Neural cell (in vitro differentiated cells): ENCODE data around the gene B4GALT1.

Experiments
- EP300 ChIP-seq: fragments of 450-650 bp; conservative IDR thresholded peaks from 2 replicates; pipeline ENCODE4 v1.6.1; 2014; ENCODE audit warnings: antibody characterized with exemption, mild to moderate bottlenecking, moderate library complexity; ENCODE audit not compliant: poor library complexity, severe bottlenecking
- EZH2 ChIP-seq: fragments of 200-600, 300-800 bp; shearing (Covaris generic), sonication (generic); IDR thresholded peaks from 2 replicates; pipeline ENCODE4 v1.6.1; 2014; ENCODE audit warnings: antibody characterized with exemption, low read length, borderline replicate concordance, mild to moderate bottlenecking; ENCODE audit not compliant: insufficient read depth, poor library complexity, severe bottlenecking
- MXI1 ChIP-seq: fragments of 450-650 bp; conservative IDR thresholded peaks from 2 replicates; pipeline ENCODE4 v1.6.1; 2014; ENCODE audit warnings: antibody characterized with exemption, mild to moderate bottlenecking; ENCODE audit not compliant: poor library complexity, severe bottlenecking
- TAF1 ChIP-seq: IDR thresholded peaks from 2 replicates; pipeline ENCODE4 v1.6.1; 2012; ENCODE audit warnings: low read depth
- TF ChIP-seq, protein P1 (sequence below): fragments of 450-650 bp; IDR thresholded peaks from 2 replicates; pipeline ENCODE4 v1.5.1; 2014; ENCODE audit warnings: antibody characterized with exemption, mild to moderate bottlenecking, moderate library complexity; ENCODE audit not compliant: poor library complexity, severe bottlenecking

DNA sequence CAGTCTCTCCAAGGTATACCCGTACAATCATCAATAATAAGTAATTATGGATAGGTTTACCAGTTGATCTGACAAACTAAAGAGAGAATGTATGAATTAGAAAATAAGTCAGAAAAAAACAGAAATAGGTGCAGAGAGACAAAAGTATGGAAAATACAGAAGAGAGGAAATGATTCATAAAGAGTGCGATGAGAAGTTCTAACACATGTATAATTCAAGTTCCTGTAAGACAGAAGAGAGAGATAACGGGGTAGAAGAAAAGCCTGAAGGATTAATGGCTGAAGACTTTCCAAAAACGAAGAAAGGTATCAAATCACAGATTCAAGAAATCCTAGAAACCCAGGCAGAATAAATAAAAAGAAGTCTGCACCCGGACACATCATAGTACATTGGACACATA lies 74.5 kb downstream of the B4GALT1 start:
- TF ChIP-seq EZH2 (no peak), MXI1 (no peak), EP300 (no peak), TAF1 (no peak)
- TF ChIP-seq, protein P1, sequence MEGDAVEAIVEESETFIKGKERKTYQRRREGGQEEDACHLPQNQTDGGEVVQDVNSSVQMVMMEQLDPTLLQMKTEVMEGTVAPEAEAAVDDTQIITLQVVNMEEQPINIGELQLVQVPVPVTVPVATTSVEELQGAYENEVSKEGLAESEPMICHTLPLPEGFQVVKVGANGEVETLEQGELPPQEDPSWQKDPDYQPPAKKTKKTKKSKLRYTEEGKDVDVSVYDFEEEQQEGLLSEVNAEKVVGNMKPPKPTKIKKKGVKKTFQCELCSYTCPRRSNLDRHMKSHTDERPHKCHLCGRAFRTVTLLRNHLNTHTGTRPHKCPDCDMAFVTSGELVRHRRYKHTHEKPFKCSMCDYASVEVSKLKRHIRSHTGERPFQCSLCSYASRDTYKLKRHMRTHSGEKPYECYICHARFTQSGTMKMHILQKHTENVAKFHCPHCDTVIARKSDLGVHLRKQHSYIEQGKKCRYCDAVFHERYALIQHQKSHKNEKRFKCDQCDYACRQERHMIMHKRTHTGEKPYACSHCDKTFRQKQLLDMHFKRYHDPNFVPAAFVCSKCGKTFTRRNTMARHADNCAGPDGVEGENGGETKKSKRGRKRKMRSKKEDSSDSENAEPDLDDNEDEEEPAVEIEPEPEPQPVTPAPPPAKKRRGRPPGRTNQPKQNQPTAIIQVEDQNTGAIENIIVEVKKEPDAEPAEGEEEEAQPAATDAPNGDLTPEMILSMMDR, result no peak
